NB4 (cell line): ENCODE data around the gene HVCN1.

Experiments
- CTCF ChIP-seq: IDR thresholded peaks from one replicate; pipeline ENCODE4 v1.5.1; 2012; ENCODE audit warnings: low read depth, low read length
- MAX ChIP-seq: IDR thresholded peaks from 2 replicates; pipeline ENCODE4 v1.6.1; 2011; ENCODE audit warnings: low read depth, low read length
- MYC ChIP-seq: IDR thresholded peaks from 2 replicates; pipeline ENCODE4 v1.6.1; 2011; ENCODE audit warnings: low read depth, low read length
- POLR2A ChIP-seq: IDR thresholded peaks from 2 replicates; pipeline ENCODE4 v1.6.1; 2011; ENCODE audit warnings: mild to moderate bottlenecking; ENCODE audit not compliant: insufficient read length; ENCODE audit errors: extremely low read depth

- no peak for TF ChIP-seq POLR2A
- no peak for TF ChIP-seq CTCF
- no peak for TF ChIP-seq MAX
- TF ChIP-seq MYC, result no peak
Observed at GRCh38 chr12:110696283-110696682, 7.4 kb upstream of the HVCN1 start.
